H1 (cell line): ENCODE results near the gene HDAC11.

Experiments
- ASH2L ChIP-seq: fragments of 200-600, 300-600 bp; sonication (generic); IDR thresholded peaks from one replicate; pipeline ENCODE4 v1.7.1; 2017; ENCODE audit warnings: low read length
- CEBPB ChIP-seq: IDR thresholded peaks from 2 replicates; pipeline ENCODE4 v1.6.1; 2012; ENCODE audit warnings: low read depth, low read length
- CTCF ChIP-seq, 3 experiments: IDR thresholded peaks; 1 replicate in 2 of 3; 2 replicates in 1 of 3; pipeline versions ENCODE4 v1.5.1 to v1.6.1; 2011; ENCODE audit warnings: low read length in 3 of 3, mild to moderate bottlenecking in 3 of 3, inconsistent platforms in 2 of 3, low read depth in 1 of 3, moderate library complexity in 1 of 3; ENCODE audit not compliant: insufficient read depth in 1 of 3; ENCODE audit errors: control extremely low read depth in 1 of 3
- FOSL1 ChIP-seq: IDR thresholded peaks from 2 replicates; pipeline ENCODE4 v1.6.1; 2011; ENCODE audit warnings: mild to moderate bottlenecking, low read depth, low read length, moderate library complexity; ENCODE audit not compliant: insufficient read depth
- NRF1 ChIP-seq: IDR thresholded peaks from 2 replicates; pipeline ENCODE4 v1.6.1; 2011; ENCODE audit warnings: mild to moderate bottlenecking, low read depth, low read length, improper control_type of control experiment
- PHF8 ChIP-seq: fragments of 200-600 bp; sonication (generic); conservative IDR thresholded peaks from 2 replicates; pipeline ENCODE4 v1.7.1; 2012; ENCODE audit warnings: low read depth, mild to moderate bottlenecking, inconsistent platforms, low read length, moderate library complexity
- POLR2A ChIP-seq, 2 experiments: IDR thresholded peaks; 1 replicate in 1 of 2; 2 replicates in 1 of 2; pipeline ENCODE4 v1.6.1; 2011; ENCODE audit warnings: low read depth in 2 of 2, low read length in 2 of 2, mild to moderate bottlenecking in 2 of 2; ENCODE audit errors: control extremely low read depth in 1 of 2
- POLR2AphosphoS5 ChIP-seq: IDR thresholded peaks from 2 replicates; pipeline ENCODE4 v1.6.1; 2011; ENCODE audit warnings: low read depth, low read length
- RAD21 ChIP-seq, 2 experiments: IDR thresholded peaks in 1 of 2; conservative IDR thresholded peaks in 1 of 2; 2 replicates each; pipeline ENCODE4 v1.6.1; 2011; ENCODE audit warnings: low read depth in 2 of 2, low read length in 2 of 2, improper control_type of control experiment in 1 of 2, inconsistent platforms in 1 of 2, mild to moderate bottlenecking in 1 of 2, moderate library complexity in 1 of 2
- SUZ12 ChIP-seq: fragments of 200-600 bp; sonication (generic); IDR thresholded peaks from 2 replicates; pipeline ENCODE4 v1.6.1; 2012; ENCODE audit warnings: mild to moderate bottlenecking, inconsistent platforms, low read length, moderate library complexity, mixed read lengths
- TAF1 ChIP-seq: IDR thresholded peaks from 2 replicates; pipeline ENCODE4 v1.6.1; 2011; ENCODE audit warnings: mild to moderate bottlenecking, low read depth, low read length

GRCh38 chr3:13475871-13476590 lies 4.1 kb upstream of the HDAC11 start:
- TF ChIP-seq CEBPB = no peak
- no peak for TF ChIP-seq RAD21 (IDR thresholded peaks at IDR 0.05 in 1 of 2, conservative IDR thresholded peaks at IDR 0.05 in 1 of 2; ENCODE audit: low read depth in 2 of 2, low read length in 2 of 2)
- TF ChIP-seq CTCF (IDR thresholded peaks at IDR 0.05; ENCODE audit: control extremely low read depth in 1 of 3, insufficient read depth in 1 of 3, low read depth in 1 of 3, low read length in 3 of 3) = no peak
- no peak for TF ChIP-seq POLR2AphosphoS5
- TF ChIP-seq FOSL1 = no peak
- no peak for TF ChIP-seq NRF1
- TF ChIP-seq SUZ12 = no peak
- TF ChIP-seq PHF8 = no peak
- TF ChIP-seq ASH2L = no peak
- TF ChIP-seq POLR2A (IDR thresholded peaks at IDR 0.05; ENCODE audit: control extremely low read depth in 1 of 2, low read depth in 2 of 2, low read length in 2 of 2) = no peak
- no peak for TF ChIP-seq TAF1
